ENCODE data around the gene SLC16A11.

The SLC16A11 gene

DNA sequence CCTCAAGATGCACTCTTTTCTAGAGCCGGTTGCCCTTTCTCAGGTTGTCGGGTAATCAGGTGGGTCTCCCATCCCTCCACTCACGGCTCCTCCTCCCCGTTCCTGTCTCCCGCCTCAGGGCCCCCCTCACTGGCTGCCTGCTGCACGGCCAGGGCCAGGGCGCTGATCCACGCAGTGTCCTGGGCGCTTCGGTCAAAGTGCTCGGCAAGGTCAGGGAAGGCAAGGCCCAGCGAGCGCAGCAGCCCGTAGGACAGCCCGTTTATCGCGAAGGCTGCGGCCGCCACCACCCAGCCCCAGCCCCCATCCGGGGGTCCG lies 753 bp downstream of the SLC16A11 start:
- H3K4me3 ChIP-seq (IDR thresholded peaks at IDR 0.05; ENCODE audit: insufficient read depth, low read depth, low read length) = no peak overlapping the region
- H3K27me3 ChIP-seq (ENCODE audit: insufficient read depth, low read depth) = no peaks in the 10 kb centered on the region
- H2AFZ ChIP-seq (ENCODE audit: low read depth) = no peak overlapping the region
- H3K4me1 ChIP-seq (ENCODE audit: low read depth, poor library complexity, severe bottlenecking) = no peaks in the 10 kb centered on the region
- no peak overlapping the region for H3K27ac ChIP-seq
- TF ChIP-seq, protein P1, sequence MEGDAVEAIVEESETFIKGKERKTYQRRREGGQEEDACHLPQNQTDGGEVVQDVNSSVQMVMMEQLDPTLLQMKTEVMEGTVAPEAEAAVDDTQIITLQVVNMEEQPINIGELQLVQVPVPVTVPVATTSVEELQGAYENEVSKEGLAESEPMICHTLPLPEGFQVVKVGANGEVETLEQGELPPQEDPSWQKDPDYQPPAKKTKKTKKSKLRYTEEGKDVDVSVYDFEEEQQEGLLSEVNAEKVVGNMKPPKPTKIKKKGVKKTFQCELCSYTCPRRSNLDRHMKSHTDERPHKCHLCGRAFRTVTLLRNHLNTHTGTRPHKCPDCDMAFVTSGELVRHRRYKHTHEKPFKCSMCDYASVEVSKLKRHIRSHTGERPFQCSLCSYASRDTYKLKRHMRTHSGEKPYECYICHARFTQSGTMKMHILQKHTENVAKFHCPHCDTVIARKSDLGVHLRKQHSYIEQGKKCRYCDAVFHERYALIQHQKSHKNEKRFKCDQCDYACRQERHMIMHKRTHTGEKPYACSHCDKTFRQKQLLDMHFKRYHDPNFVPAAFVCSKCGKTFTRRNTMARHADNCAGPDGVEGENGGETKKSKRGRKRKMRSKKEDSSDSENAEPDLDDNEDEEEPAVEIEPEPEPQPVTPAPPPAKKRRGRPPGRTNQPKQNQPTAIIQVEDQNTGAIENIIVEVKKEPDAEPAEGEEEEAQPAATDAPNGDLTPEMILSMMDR (conservative IDR thresholded peaks at IDR 0.05; ENCODE audit: low read depth, low read length) = no peak
- no peak overlapping the region for H3K4me2 ChIP-seq
- no peaks in the 10 kb centered on the region for H3K79me2 ChIP-seq (ENCODE audit: insufficient read depth, low read depth)
- no peaks in the 10 kb centered on the region for H3K36me3 ChIP-seq (ENCODE audit: insufficient read depth)
- H4K20me1 ChIP-seq (ENCODE audit: insufficient read depth) = no peaks in the 10 kb centered on the region
- H3K9ac ChIP-seq = no peak overlapping the region

DNA sequence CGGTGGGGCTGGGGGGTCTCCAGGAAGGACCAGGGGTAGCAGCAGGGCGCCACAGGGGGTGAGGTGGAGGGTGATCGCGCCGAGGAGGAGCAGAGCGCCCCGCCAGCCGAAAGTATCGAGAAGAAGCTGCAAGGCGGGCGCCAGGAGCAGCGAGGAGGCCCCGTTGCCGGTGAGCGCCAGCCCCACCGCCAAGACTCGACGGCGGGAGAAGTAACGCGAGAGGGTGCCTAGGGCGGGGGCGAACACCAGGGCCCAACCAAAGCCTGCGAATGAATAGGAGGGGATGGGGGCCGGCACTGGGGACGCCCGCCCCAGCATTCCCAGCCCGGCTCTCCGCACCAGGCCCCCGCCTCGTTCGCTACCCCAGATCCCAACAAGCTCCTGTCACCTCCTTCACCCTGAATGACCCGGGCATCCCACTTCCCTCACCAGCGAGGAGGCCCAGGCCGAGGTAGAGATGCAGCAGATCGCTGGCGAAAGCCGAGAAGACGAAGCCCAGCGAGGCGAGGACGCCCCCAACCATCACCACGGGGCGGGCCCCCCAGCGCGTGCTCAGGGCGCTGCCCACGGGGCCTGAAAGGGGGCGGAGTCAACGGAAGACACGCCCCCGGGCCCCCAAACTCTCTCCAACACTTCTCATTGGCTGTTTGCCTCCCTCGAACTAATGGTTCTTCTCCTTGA lies 1.3 kb downstream of the SLC16A11 start:
- Histone ChIP-seq H3K27me3 (ENCODE audit: insufficient read depth, low read depth) (no peaks in the 10 kb centered on the region), H3K36me3 (ENCODE audit: insufficient read depth) (no peaks in the 10 kb centered on the region), H3K79me2 (ENCODE audit: insufficient read depth, low read depth) (no peaks in the 10 kb centered on the region), H3K27ac (no peak overlapping the region), H2AFZ (ENCODE audit: low read depth) (no peak overlapping the region), H4K20me1 (ENCODE audit: insufficient read depth) (no peaks in the 10 kb centered on the region), H3K4me2 (no peak overlapping the region), H3K9ac (no peak overlapping the region), H3K4me1 (ENCODE audit: low read depth, poor library complexity, severe bottlenecking) (no peaks in the 10 kb centered on the region), H3K4me3 (IDR thresholded peaks at IDR 0.05; ENCODE audit: insufficient read depth, low read depth, low read length) (no peak overlapping the region)
- TF ChIP-seq, protein P1 (conservative IDR thresholded peaks at IDR 0.05; ENCODE audit: low read depth, low read length) = no peak

DNA sequence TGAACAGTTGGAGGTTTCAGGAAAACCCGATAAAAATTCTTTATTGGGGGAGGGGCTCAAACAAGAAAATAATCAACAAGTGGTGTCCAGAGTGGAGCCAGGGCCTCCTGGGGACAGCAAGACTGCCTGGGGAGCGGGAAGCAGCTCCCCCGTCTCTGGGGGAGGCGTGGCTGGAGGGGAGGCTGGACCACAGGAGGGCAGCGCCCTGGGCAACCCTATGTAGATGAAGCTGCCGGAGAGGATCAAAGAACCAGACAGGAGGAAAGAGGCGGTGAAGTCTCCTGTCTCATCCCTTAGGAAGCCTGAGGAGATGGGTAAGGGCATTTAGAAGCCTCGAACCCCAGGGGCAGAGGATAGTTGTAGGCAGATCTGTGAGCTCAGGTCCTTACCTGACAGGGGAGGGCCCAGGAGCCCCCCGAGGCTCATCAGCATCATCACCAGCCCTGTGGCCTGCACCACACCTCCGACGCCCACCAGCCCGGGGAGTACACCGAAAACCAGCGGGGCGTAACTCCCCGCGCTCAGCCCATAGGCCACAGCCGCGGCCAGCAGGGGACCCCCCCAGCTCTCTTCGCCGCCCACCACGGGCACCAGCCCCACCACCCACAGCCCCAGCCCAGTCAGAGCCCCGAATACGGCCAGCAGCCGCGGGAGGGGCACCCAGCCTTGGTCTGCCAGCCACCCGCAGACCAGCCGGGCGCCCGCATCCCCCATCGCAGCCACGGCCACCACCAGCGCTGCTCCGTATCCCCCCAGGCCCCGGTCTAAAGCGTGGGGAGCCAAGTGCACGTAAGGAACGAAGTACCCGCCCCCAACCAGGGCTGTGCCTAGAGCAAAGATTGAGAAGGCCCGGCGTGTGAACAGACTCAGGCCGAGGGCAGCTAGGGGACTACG lies 2.0 kb downstream of the SLC16A11 start:
- TF ChIP-seq, protein P1 (conservative IDR thresholded peaks at IDR 0.05; ENCODE audit: low read depth, low read length) = no peak
- Histone ChIP-seq H2AFZ (ENCODE audit: low read depth) (no peak overlapping the region), H3K27me3 (ENCODE audit: insufficient read depth, low read depth) (no peaks in the 10 kb centered on the region), H4K20me1 (ENCODE audit: insufficient read depth) (no peaks in the 10 kb centered on the region), H3K27ac (no peak overlapping the region), H3K79me2 (ENCODE audit: insufficient read depth, low read depth) (no peaks in the 10 kb centered on the region), H3K9ac (no peak overlapping the region), H3K4me1 (ENCODE audit: low read depth, poor library complexity, severe bottlenecking) (no peaks in the 10 kb centered on the region), H3K4me3 (IDR thresholded peaks at IDR 0.05; ENCODE audit: insufficient read depth, low read depth, low read length) (no peak overlapping the region), H3K4me2 (no peak overlapping the region), H3K36me3 (ENCODE audit: insufficient read depth) (no peaks in the 10 kb centered on the region)

GRCh38 chr17:7039832-7040231 lies 4.1 kb downstream of the SLC16A11 start:
- Histone ChIP-seq H2AFZ (ENCODE audit: low read depth) (no peak overlapping the region), H4K20me1 (ENCODE audit: insufficient read depth) (no peaks in the 10 kb centered on the region), H3K27me3 (ENCODE audit: insufficient read depth, low read depth) (no peaks in the 10 kb centered on the region), H3K27ac (no peak overlapping the region), H3K4me1 (ENCODE audit: low read depth, poor library complexity, severe bottlenecking) (no peaks in the 10 kb centered on the region), H3K9ac (no peak overlapping the region), H3K79me2 (ENCODE audit: insufficient read depth, low read depth) (no peaks in the 10 kb centered on the region), H3K4me2 (no peak overlapping the region), H3K4me3 (IDR thresholded peaks at IDR 0.05; ENCODE audit: insufficient read depth, low read depth, low read length) (no peak overlapping the region), H3K36me3 (ENCODE audit: insufficient read depth) (no peaks in the 10 kb centered on the region)
- TF ChIP-seq, protein P1 (conservative IDR thresholded peaks at IDR 0.05; ENCODE audit: low read depth, low read length) = no peak

All from KMS-11 (cell line).